Stimulated activated CD8-positive, alpha-beta memory T cell treated with anti-CD3 and anti-CD28 coated beads, Interleukin-15, amount 100 ng/mL, for 1 hour (primary cell): ENCODE data around the gene CADPS.

Experiments
- DNase-seq: peaks from one replicate; pipeline ENCODE4 v3.0.0-alpha.2; 2020; ENCODE audit warnings: low read depth

CADPS gene

DNA sequence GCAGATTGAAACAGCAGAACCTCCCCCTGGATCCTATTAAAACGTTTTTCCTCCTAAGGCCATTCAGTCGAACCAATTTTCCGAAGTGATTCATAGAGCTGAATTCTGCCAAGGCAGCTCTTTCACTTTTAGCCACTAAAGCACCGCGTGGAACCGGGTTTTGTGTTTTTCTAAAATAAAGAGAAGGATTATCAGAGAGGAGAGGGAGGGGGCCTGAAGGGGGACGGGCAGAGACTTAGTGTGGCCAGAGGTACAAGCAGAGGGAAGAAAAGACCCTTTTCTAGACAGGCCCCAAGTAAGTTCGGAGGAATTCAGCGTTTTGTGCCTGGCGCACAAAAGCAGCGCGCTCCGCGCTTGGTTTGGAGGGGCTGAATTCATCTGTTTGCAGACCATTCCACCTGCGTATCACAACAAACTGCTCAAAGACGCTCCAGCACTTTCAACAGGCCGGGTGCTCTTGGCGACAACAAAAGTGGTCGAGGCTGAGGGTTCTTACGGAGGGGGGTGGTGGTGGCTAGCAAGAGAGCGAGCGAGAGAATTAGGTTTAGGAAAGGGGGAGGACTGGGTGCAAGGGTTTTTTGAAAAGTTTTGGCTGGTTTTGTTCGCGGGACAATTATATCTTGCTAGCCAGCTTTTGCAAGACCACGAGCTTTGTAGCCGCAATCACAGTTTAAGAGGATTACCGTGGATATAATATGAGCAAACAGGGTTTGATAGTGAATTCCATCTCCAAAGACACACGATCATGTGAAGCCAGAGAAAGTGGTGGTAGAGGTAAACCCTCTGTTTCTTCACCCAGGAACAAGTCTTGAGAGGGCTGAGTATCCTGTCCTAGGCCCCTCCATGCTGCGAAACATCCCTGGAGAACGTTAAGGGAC lies 500.6 kb downstream of the CADPS start:
- DNase-seq, result no peak

DNA sequence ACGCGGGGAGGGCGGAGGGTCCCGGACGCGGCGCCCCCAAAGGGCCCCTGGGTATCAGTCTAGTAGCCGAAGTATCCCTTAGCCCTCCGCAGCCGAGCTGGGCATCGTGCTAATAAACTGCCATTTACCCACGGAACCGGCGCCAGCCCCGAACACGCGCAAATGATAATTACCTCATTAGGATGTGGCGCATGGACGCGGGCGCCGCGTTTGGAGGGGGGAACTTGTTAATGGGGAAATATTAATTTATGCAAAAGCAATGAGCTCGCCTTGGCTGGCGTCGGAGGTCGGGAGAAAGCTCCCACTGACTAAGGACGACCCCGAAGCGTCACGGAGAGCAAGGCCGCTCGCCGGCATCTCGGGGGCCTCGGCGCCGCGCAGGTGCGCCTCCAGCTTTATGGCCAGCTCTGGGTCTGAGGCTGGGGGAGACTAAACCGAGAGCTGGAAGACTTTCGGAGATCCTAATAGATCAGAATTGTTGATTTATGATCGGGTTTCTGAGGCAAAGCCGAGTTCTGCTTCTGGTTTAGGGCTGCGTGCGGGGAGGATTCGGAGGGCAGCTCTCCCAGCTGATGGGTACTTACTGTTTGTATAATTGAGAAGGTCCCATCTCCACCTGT lies 501.4 kb downstream of the CADPS start:
- DNase-seq, result no peak

DNA sequence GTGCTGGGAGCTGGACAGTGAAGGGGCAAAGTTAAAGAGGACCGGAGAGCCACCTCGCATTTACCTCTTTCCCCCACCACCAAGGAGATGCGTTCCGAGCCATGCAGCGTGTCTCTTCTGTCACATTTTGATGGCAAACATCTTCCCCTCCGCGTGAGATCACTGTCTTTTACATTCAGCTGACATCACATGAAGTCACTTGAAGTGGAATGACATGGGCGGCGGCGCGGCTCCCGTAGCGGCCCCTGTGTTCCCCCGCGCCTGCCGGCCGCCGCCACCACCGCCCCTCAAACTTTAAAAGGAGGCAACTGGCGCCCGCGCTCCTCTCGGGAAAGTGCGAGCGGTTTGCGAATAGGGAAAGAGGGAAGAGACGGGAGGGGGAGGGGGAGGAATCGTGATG lies 502.0 kb downstream of the CADPS start, which contains the start of gene FEZF2:
FEZF2 (minus strand) TSS at position 336 of the 400 bp plus-strand sequence. CDS start 682 bp downstream, outside the sequence.
- no peak for DNase-seq

DNA sequence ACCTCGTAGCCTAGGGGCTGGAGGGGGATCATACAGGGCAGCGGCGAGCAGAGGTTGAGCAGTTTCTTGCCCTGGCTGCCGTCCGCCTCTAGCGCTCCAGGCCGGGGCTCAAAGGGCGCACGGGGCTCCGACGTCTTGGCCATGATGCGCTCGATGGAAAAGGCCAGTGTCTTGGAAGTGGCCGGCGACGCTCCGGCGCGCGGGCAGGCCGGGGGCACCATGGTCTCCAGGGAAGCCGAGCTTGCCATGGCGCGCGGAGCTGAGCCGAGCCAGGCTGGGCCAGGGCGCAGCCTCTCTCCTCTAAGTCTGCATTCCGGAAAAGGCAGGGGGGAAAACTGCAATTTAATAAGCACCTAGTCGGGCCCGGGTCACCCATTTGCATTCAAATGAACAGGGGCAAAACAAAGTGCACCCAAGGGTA lies 502.6 kb downstream of the CADPS start:
- DNase-seq, result no peak

DNA sequence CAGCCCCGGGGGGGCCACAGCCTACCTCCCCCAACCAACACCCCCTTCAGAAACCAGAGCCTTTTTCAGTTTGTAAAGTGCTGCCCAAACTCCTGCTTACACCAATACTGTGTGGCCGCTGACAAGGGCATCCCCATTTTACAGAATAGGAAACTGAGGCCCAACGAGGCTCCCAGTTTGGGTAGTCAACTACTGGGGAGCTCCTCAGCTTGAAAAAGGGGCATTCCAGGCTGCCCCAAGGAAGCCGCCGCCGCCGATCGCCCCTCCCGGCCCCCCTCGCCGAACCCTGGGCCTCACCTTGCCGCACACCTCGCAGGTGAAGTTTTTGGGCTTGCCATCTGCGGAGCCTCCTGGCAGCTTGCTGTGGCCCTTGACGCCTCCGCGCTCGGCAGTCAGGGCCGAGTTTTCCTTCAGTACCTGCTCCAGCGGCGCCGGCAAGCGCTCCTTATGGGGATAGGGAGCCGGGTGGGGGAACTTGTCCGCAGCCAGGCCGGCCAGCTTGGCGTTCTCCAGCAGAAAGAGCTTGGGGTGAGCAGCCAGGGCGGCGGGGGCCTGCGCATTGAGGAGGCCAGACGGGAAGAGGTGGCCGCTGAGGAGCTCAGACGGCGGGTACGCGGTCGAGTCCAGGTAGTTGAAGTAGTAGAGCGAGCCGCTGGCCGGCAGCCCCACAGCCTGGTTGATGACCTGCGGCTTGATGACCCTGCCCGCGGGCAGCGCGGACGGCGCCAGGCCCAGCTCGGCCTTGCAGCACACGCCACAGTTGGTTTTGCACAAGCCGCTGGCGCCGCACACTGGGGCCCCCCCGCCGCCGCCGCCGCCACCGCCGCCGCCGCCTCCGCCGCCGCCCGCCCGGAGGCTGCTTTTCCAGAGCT lies 503.3 kb downstream of the CADPS start:
- DNase-seq, result no peak

DNA sequence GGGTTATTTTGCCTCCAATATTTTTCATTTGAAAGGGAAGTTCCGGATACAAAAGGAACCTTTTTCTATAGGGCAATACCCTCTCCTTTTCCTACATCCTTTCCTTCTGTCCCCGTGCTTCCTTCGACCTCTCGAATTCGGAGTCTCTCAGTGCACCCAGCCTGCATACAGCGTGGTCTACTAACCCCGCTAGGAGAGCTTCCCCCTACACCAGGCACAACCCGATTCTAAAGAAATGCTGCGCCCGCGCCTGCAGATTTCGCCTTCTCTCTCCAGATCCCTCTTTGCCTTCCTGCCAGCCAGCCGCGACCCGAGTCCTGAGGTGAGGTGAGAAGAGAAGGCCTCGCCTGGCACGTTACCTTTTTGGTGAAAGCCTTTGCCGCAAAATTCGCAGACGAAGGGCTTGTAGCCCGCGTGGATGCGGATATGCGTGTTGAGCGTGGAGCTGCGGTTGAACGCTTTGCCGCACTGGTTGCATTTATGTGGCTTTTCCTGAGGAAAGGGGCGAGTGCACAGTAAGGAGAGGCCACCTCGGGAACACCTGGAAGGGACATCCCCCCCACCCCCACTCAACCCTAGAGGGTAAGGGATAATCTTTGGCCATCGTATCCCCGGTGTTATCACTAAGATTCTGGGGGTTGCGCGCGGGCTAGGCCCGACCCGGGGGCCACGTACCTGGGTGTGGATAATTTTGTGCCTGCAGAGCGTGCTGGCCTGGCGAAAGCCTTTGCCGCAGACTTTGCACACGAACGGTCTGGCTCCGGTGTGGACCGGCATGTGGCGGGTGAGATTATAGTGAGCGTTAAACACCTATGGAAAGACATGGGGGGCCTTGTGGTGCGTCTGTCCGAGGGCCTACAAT lies 504.1 kb downstream of the CADPS start:
- no peak for DNase-seq

DNA sequence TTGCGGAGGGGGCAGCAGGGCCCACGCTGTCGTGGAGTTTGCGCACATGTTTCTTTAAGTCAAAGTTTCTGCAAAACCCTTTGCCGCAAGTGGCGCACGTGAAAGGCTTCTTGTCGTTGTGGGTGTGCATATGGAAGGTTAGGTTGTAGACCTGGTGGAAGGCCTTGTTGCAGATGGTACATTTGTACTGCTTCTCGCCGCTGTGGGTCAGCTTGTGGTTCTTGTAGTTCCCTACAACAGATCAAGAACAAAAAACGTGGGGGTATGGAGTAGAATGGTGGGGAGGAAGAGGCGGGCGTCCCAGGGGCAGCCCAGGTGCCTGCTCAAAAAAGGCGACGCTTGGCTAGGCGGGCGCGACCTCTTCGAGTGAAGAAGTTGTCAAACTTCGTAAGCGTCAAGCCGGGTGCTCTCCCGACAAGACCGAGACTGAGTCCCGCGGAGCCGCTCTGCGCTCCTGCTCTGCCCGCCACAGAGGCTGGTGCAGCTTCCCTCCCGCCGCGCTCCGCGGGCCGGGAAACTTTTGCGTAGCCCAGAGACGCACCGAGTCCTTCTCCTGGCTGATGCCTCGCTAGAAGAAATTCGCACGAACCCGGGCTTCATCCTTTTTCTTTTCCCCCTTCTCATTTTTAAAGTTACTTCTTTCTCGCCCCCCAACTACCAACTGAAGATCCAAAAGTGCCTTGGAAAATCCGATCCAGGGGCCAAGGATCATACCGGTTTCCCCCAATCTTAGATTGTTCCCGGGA lies 504.9 kb downstream of the CADPS start:
- DNase-seq, result no peak

DNA sequence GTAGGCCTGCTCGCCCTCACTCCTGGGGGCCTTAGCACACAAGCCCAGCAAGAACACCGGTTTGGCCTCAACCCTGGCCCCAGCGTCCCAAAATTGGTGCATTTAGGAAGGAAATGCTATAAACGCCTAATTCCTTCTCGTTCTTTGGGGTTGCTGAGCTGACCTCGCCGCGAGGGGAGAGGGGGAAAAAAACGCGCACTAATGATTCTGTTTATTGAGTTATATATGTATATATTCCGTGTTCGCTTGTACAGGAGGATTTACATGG lies 505.8 kb downstream of the CADPS start:
- DNase-seq, result no peak

DNA sequence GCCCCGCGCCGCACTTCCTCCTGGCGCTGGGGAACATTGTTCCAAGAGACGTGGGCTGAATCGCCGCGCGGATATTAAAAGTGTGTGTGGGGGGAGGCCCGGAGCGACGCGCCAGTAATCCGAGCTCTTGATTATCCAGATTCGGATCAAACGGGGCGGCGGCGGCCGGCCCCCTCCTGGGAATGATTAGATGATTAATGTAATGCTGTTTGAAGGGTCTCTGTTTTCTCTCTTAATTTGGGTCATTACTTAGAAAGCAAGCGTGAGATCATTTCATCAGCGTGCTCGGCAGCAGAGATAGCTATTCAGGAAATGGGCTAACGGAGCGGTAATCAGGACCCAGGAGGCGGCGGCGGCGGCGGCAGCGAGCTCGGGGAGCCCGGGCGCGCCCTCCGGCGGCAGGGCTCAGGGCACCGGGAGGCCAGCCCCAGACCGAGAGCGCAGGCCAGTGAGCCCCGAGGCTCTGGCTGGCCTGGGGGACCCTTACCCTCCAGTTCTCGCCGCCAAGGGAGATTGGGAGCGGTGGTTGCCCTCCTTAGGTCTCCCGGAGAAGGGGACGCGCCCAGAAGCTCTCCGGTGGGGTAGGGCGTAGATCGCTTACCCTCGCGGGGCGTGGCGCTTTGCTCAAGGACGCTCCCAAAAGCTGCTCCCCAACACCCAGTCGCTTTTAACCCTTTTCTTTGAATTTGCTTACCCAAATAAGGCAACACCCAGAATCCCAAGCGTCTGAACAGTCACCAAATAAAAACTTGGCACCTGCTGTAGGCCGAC lies 506.3 kb downstream of the CADPS start:
- no peak for DNase-seq

DNA sequence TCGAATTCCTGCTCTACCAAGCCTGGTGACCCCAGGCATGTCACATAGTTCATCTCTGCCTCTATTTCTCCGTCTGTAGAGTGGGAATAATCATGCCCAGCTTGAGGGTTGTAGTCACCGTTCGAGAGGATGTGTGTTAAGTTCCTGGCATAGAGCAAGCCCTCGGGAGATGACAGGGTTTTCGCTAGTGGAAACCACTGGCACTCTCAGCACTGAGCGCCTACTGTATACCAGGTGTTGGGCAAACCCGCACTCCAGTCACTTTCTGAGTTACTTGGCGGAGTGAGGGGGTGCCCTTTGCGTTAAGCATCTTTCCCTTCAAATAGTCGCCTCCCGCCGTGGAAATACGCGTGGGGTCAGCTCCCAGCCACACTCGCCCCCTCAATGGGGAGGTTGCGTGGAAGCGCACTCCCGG lies 506.9 kb downstream of the CADPS start:
- no peak for DNase-seq

DNA sequence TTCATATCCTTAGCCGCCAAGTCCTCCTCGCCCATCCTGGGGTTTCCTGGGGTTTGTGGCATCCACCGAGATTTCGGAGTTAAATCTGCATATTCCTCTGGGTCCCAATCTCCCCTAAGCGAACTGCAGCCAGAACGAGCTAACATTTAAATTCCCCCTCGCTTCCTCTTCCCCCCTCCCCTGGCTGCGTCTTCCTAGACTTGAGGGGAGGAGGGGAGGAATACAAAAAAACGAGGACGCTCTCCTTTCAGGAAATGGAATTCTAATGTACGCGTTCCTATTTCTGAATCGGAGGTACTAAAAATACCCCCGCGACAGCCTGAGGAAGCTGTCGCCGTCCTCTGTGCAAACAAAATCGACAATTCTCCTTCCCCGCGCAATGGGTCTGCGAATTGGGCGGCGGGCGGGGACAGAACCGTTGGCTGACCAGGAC lies 507.4 kb downstream of the CADPS start:
- DNase-seq, result no peak

DNA sequence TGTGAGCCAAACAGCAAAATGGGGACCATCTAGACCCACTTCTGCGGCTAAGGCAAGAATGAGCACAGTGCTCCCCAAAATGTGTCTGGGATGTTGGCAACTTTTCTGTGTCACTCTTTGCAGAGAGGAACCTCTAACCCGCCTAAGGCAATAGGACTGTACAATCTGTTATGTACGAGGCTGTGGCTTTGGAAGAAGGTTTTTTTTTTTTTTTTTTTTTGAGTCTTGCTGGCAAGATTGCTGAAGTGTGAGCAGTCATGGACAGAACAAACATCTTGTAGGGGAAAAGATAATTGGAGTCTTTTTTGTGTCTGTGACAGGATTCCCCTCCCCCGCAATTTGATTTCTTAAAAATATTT lies 509.1 kb downstream of the CADPS start:
- DNase-seq, result no peak

DNA sequence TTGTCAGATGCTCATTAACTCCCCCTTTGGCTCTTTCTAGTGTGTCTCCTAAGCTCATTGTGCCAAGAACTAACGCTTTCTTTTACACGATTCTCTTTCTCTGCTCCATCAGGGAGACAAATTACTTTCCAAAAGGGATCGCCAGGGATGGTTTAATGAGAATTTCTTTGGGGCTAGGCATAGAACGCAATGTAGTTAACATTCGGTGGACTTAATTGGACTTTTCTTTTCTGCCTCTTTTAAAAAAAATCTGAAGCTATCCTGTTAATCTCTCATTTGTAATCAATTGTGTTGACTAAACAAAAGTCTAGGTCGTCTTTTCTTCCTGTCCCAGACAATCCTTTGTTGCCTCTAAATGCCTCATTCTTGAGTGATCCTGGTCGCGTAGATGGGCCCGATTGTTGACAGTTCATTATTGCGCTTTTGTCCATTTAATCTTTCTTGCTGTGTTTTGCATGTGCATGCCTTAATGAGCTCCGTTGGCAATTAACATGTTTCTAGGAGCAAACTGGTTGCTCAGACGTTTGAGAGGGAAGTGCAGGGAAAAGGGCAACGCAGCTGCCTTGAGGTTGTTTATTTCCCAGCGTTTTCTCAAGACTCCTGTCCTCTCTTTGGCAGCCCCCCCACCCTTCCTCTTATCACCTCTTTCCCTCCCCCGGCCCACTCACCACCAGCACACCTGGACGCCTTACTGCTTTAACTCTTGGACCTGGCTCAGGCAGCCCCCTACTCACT lies 509.7 kb downstream of the CADPS start:
- no peak for DNase-seq

DNA sequence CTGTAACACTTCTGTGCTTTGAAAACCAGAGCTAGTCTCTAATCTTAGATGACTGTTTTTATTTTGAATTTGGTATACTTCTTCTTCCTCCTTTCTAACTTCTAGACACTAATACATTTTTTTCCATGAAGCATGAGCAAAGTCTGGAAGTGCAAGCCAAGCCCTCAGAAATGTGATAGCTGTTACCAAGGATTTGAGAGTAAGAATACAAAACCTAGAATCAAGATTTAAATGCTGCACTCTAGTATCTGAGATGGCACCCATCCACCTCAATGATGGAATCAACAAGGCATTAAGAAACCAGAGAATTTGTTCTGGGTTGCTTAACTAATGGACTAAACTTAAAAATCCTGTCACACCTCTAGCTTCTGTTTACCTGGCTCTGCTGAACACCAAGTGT lies 511.0 kb downstream of the CADPS start:
- no peak for DNase-seq

DNA sequence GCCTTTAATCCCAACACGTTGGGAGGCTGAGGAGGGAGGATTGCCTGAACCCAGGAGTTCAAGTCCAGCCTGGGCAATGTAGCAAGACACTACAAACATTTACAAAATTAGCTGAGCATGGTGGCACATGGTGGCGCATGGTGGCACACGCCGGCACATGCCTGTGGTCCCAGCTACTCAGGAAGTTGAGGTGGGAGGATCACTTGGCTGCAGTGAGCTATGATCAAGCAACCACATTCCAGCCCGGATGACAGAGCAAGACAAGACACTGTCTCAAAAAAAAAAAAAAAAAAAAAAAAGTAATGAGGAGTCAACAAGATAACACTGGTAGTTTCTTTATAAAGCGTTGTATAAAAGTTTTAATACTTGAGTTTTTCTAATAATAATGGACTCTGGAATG lies 511.9 kb downstream of the CADPS start:
- no peak for DNase-seq

DNA sequence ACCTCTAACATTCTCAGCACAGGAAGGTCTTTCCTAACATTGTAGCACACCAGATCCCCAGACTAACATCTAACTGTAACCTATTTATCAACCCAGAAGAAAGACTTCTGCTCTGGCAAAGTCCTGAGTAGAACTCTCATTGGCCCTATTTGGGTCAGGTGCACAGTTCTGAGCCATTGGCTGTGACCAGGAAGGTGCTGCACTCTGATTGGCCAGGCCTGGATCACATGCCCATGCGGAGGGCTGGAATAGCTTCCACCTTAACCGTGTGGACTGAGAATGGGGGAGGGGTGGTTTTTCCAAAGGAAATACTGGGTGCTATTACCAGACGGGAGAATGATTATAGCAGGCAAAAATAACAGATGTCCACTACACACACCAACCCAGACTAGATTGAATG lies 513.4 kb downstream of the CADPS start:
- DNase-seq, result no peak

DNA sequence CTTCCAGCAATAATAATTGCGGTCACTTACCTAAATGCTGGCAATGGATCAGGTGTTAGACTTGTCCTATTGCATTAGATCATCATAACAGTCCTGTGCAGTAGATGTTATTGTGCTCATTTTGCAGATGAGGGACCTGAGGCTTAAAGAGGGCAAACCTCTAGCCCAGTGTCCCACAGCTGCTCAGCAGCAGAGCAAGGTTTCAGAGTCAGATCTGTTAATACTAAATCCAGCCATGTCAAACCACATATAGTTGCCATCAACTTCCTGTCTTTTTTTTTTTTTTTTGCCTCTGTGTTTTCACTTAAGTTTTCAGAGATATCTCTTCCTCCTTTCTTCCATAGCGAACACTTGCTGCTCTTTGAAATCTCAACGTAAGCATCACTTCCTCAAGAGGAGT lies 514.0 kb downstream of the CADPS start:
- DNase-seq, result no peak

DNA sequence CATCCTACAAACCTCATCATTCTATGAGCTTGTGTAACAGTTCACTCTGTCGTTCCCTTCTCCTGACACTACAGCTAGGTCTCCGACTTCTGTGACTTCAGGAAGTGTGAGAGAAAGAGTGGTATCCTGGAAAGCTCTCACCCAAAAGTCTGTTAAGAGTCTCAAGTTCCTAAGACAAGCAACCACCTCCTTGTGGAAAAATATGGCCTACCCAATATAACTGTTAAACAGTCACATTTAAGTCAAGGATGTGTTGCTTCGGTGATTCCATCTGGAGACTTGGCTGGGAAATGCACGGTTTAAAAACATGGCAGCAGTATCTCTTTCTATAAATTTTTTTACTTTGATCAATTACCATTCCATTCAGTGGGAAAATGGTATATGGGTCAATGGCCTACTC lies 515.7 kb downstream of the CADPS start:
- DNase-seq, result no peak

DNA sequence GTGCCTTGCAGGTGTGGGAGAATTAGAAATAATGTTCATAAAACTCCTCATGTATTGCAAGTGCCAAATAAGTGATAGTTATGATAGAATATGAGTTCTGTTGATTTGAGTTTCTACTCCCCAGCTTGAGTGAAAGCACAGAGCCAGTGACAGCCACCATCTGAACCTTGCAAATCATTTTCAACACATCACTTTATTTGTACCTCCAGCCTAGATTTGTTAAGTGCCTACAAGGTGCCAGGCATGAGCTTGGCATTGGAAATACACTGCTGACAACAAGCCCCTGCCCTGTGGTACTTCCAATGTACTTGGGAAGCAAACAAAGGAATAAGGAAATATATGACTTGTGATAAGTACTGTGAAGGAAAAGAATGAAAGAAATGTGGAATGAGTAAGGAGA lies 518.9 kb downstream of the CADPS start:
- no peak for DNase-seq

DNA sequence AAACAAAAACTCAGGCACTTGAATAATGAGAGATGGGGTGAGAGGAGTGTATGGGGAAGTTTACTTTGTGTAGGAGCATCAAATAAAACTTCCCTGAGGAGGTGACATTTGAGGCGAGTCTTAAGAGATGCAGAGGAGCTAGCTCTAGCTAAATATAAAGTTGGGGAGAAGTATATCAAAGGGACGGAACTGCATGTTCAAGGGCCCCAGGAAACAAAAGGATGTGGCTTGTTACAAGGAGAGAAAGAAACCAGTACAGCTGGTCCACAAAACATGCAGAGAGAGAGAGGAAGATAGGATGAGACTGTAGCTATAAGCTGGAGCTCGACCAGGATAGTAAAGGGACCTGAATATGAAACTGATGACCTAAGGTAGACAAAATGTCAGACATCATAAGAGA lies 519.5 kb downstream of the CADPS start:
- no peak for DNase-seq
